ENCODE results near the gene CRTAC1.
"Not testable (repeated sequence)": the region's sequence is repeated elsewhere in the genome, so short reads cannot be mapped to it uniquely, and the experiment has no call there.

Gene CRTAC1

DNA sequence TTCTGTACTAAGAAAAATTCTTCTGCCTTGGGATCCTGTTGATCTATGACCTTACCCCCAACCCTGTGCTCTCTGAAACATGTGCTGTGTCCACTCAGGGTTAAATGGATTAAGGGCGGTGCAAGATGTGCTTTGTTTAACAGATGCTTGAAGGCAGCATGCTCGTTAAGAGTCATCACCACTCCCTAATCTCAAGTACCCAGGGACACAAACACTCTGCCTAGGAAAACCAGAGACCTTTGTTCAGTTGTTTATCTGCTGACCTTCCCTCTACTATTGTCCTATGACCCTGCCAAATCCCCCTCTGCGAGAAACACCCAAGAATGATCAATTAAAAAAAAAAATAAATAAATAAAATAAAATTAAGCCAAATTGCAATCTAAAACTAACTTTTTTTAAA is 188.3 kb downstream of the CRTAC1 start:
- DNase-seq (ENCODE audit: low read depth) = not testable (repeated sequence)

DNA sequence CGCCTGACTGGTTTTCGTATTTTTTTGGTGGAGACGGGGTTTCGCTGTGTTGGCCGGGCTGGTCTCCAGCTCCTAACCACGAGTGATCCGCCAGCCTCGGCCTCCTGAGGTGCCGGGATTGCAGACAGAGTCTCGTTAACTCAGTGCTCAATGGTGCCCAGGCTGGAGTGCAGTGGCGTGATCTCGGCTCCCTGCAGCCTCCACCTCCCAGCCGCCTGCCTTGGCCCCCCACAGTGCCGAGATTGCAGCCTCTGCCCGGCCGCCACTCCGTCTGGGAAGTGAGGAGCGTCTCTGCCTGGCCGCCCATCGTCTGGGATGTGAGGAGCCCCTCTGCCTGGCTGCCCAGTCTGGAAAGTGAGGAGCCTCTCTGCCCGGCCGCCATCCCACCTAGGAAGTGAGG is 189.3 kb downstream of the CRTAC1 start:
- not testable (repeated sequence) for DNase-seq (ENCODE audit: low read depth)

DNA sequence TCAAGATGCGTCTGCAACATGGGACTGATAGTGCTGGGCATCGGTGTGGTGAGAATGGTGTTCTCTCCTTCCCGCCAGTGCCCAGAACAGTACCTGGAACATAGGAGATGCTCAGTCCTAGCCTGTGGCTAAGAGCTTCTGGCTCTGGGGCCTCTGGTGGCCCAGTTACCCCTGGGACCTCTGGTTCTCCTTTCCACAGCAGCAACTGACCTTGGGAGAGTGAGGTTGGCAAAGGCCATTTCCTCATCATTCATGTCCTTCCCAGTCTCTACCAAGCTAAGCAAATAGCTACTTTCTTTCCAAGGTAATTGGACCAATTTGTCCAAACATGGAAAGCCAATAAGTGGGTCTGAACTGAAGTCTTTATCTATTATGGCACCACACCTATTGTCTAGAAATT is 192.3 kb downstream of the CRTAC1 start:
- DNase-seq (ENCODE audit: low read depth) = no peak

DNA sequence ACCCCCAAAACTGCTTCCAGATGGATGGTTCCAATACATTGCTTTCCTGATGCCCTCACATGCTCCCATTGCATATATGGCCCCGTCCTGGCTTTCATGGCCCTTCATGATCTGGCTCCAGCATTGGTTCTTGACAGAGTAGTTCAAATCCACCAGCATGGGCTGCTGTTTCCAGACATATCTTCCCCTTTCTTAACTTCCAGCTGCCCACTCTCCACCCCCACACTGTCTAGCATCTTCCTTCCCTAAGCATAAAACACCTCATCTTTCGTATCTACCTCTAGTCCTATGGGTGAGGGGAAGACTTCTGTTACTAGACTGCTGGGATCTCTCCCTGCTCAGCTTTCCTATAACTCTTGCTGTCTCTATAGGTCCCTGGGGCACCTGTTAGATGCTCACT is 194.0 kb downstream of the CRTAC1 start:
- DNase-seq (ENCODE audit: low read depth) = no peak

DNA sequence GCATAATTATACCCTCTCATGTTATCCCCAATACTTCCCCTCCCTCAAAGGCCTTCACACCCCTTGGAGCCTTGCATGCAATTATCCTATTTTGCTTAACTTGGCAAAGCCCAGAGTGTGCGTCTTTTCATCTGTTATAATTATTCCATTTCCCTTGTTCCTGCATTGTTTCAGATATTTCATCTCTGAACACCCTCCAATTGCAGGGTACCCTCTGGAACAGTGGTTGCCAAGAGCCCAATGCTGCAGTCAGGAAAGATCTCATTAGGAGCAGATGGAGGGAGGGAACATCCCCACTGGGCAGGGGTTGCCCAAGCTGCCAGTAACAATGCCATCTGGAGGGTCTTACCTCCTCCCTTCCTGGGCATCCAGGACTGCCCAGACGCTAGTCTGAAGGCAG is 199.2 kb downstream of the CRTAC1 start:
- no peak for DNase-seq (ENCODE audit: low read depth)

DNA sequence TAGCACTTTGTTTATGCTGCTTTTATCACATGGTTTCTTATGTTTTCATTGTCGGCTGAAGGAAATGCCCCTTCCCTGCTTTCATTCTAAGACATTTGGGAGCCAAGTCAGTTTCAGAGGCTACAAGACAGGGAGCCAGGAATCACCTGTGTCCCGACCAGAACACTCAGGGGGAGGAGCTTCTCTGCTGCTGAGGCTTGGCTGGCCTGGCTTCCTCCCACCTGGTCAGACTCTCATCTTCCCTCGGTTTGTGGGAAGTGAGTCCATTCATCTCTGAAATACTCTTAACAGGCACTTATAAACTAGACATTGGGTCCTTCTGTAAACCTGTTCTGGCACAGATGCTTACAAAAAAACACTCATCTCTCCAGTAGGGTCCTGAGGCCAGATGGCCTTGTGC is 200.4 kb downstream of the CRTAC1 start:
- no peak for DNase-seq (ENCODE audit: low read depth)

DNA sequence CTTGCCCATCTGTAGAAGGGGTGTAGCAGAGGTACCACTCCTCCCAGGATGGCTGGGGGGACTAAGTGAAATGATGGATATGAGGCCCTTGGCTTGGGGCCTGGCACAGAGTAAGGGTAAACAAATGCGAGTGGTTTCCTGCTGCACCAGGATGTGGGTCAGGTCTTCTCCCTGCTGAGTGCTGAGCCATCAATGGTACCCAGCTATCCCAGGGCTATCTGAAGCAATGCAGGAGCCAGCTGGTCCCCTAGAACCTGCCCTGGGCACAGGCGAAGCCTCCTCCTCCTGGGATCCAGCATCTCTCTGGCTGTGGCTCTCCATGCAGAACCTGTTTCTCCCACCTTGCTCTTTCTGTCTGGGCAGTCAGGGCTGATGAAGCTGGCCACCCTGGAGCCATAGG is 201.7 kb downstream of the CRTAC1 start:
- DNase-seq (ENCODE audit: low read depth) = no peak

DNA sequence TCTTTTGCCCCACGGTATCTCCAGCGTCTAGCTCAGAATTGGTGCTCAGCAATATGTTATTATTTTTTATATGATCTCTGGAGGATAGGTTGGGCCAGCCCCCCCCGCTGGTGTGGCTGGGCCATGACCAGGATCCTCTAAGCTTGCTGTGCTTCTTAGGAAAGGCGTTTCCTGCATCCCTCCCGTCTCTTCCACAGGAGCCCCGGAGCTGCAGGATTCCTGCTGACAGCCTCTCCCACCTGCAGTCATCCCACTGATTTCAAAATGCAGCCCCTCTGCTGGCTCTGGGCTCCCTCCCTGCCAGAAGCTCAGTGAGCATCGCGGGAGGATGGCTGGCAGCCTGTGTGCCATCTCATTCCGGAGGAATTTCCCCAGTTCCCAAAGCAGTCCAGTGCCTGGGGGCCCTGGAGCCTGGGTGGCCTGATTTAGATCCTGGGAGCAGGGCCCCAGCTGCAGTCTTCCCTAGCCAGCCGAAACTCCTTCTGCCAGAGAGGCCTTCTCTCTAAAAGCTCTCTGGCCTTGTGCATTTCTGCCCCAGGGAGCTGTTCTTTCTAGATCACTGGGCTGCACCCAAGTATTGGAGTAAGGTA is 202.6 kb downstream of the CRTAC1 start:
- DNase-seq (ENCODE audit: low read depth) = no peak

DNA sequence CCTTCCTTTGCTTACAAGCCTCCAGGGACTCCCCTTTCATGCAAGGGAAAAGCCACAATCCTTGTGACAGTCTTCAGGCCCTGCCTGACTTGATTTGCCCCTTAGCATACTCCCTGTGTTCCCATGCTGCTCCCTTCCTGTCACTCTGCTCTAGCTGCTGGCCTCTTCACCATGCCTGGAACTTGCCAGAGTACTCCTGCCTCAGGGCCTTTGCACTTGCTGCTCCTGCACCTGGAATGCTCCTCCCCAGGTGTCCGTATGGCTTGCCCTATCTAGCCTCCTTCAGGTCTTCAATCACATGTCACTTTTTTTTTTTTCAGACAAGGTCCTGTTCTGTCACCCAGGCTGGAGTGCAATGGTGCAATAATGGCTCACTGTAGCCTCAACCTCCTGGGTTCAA is 203.5 kb downstream of the CRTAC1 start:
- no peak for DNase-seq (ENCODE audit: low read depth)

DNA sequence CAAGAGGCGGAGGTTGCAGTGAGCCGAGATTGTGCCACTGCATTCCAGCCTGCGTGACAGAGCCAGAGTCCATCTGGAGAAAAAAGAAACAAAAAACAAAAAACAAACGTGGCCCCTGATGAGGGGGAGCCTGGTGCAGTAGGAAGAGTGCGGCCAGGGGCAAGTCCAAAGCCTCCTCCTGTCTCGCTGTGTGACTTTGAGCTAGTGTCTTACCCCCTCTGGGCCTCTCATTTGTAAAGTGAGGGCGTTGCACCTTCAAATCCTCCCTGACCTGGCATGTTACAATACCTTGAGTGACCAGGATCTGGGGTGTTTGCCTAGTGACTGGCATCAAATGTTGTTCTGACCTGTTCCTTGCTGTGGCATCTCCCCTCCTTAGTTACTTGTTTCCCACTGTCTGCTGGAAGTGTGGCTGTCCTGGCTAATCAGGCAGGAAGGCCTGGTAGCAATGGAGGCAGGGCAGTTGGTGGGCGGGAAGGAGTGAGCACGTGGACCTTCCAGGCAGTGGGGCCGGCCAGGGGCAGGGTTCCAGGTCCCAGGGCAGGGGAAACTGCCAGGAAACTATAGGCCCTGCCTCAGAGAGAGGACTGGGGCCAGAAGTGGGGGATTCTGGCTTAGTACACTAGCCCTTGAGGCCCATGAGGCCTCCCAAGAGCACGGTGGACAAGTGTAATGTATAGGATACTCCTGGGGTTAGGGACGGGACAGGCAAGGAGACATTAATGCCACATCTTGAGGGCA is 205.2 kb downstream of the CRTAC1 start:
- no peak for DNase-seq (ENCODE audit: low read depth)

DNA sequence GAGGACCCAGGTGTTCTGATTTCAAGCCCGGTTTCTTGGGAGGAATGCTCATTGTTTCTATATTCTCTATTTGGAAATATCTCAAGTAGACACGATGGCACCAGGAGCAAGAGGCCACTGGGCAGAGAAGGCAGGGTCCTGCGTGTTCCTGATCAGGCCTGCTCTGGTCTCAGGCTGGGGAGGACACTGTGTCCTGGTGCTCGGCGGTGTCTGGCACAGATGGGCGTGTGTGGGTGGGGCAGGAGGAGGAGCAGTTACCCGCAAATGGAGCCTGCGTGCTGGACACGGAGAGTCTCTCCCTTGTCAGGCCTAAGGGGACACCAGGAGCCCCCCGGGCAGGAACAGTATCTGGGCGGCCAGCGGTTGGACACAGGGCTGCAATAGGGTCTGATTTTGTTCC is 206.7 kb downstream of the CRTAC1 start:
- DNase-seq (ENCODE audit: low read depth) = no peak

DNA sequence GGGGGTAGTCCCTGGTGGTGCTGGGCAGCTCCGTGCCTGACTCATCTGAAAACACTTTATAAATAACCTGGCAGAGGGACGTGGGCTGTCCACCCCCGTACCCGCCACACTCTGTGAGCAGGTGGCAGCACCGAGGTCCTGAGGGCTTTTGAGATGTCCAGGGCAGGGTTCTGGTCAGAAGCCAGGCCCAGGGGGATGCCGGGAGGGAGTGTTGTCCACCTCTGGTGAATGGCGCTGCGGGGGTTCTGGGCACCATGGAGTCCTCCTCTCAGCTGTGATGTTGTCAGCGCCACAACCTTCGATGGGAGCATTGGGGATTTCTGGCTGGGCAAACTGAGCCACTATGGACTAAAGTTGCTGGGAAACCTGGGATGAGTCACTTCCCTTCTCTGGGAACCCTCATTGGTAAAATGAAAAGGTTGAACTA is 208.1 kb downstream of the CRTAC1 start:
- DNase-seq (ENCODE audit: low read depth) = no peak

DNA sequence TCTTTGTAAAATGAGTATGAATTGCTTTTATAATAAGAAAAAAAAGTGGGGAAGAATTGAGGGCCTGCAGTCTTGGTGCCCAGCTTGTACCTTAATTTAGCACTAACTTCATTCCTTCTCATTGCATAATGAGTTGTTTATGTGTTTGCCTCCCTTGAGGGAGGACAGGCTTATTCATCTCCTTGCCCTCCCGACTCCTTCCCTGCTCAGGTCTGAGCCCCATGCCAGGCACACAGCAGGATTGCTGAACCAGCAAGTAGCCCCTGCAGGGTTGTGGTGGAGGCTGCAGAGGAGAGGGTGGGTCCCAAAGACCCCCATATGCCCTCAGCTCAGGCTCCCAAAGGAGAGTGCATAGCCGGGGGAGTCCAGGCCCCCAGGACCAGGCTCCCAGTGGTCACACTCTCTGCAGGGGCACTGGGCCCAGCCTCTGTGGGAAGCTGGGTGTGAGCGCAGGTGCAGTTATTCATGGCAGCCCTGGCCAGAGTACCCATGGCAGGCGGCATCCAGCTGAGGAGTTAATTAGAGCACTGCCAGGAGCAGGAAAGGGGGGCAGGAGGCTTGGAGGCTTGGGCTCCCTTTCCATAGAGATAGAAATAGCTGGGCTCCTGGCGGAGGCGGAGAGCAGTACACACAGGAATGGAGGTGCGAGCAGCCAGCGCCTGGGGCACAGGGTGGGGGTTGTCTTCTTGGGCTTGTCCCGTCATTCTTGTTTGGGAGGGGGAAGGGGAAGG is 208.9 kb downstream of the CRTAC1 start:
- DNase-seq (ENCODE audit: low read depth) = no peak

DNA sequence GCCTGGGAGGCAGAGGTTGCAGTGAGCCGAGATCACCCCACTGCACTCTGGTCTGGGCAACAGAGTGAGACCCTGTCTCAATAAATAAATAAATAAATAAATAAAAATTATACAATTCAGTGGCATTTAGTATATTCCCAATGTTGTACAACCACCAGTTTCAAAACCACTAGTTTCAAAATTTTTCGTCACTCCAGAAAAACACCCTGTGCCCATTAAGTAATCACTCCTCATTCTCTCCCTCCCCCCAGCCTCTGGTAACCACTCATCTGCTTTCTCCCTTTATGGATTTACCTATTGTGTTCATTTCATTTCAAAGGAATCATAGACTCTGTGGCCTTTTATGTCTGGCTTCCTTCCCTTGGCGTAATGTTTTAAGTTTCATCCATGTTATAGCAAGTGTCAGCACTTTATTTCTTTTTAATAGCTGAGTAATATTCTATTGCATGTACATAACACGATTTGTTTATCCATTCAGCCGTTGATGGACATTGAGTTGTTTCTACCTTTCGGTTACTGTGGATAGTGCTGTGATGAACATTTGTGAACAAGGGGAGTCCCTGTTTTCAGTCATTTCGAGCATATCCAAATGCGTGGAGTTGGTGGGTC is 210.2 kb downstream of the CRTAC1 start:
- DNase-seq (ENCODE audit: low read depth) = no peak

DNA sequence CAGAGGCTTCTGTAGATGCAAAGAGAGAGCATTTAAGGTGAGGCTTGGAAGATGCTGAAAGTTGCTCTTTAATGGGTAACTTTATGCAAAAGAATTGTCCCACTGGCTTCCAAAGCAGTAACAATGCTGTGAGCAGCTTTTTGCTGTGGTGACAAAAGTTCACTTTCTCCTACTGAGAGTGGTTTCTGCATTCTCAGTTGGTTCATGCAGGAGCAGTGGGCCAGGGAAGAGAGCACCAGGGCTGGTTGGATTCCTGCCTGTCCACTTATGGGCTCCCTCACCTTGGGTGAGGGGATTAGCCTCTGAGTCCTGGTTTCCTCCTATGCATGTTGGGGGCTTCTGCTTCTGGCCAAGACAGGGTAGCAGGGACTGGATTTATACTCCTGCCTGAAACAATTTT is 211.8 kb downstream of the CRTAC1 start:
- DNase-seq (ENCODE audit: low read depth) = no peak

DNA sequence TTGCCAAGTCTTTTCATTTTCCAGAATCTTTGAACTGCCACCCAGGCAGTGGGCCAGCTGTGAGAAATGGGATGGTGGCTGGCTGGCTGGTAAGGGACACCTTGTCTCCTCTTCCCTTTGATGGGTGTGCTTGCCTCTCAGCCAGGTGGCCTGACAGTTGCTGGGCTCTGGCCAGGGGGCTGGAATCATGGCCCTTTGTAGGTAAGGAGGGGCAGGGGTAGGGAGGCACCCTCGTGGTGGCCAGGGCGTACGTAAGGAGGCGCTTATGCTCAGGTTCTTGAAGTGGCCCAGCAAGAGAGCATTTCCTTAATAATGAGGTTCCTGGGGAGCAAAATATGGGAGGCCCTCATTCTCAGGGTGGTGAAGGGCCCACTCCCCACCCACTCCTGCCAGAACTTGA is 213.8 kb downstream of the CRTAC1 start:
- no peak for DNase-seq (ENCODE audit: low read depth)

Data from stimulated activated CD8-positive, alpha-beta memory T cell treated with anti-CD3 and anti-CD28 coated beads, Interleukin-12 subunit alpha, Interleukin-12 subunit beta, amount 100 ng/mL, for 4 hours (primary cell).